GM13976 (cell line): ENCODE results near the gene NTRK2.

Experiments used
- DNase-seq: peaks from one replicate; pipeline ENCODE4 v3.0.0; 2012; ENCODE audit warnings: low spot score
- in situ Hi-C: fragments of 300-500 bp; cut with MboI; formaldehyde crosslinking; loops from one replicate; pipeline ENCODE4 v1.12.0; 2022; ENCODE audit warnings: low sequenced_read_pairs, mixed read lengths, inconsistent platforms; ENCODE audit not compliant: unreplicated experiment
- TF ChIP-seq, protein P1 (sequence below): IDR thresholded peaks from 2 replicates; pipeline ENCODE4 v1.5.1; 2012; ENCODE audit warnings: borderline replicate concordance, mild to moderate bottlenecking; ENCODE audit not compliant: insufficient read depth; ENCODE audit errors: extremely low read depth, missing control alignments, control extremely low read depth

Gene NTRK2

DNA sequence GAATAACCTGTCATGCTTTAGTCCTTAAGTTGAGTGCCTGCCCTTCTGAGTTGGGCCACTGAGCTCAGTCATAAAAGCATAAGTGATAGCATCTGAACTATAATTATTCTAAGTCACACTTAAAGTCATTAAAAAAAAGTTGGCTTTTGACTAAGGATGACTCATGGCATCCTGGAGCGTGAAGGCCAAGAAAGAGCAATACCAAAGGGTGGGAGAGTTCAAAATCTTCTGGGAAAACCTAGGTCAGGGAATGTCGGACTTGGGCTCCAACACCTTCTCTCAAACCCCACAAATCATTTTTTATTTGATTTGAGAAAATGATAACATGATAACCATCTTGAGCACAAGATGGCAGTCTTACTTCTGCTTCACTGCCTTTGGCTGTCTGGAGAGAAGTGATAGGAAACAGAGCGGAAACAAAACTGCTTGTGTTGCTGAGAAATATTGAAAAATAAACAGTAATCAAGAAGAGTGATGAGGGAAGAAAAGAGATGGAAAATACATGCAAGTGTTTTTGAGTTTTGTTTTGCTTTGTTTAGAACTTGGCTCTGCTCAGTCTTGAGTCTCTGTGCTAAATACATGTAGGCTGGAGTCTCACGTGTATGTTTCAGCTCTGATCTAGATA lies 16.9 kb upstream of the NTRK2 start:
- in situ Hi-C loops: no loop called here
- DNase-seq: no peak
- TF ChIP-seq, protein P1, sequence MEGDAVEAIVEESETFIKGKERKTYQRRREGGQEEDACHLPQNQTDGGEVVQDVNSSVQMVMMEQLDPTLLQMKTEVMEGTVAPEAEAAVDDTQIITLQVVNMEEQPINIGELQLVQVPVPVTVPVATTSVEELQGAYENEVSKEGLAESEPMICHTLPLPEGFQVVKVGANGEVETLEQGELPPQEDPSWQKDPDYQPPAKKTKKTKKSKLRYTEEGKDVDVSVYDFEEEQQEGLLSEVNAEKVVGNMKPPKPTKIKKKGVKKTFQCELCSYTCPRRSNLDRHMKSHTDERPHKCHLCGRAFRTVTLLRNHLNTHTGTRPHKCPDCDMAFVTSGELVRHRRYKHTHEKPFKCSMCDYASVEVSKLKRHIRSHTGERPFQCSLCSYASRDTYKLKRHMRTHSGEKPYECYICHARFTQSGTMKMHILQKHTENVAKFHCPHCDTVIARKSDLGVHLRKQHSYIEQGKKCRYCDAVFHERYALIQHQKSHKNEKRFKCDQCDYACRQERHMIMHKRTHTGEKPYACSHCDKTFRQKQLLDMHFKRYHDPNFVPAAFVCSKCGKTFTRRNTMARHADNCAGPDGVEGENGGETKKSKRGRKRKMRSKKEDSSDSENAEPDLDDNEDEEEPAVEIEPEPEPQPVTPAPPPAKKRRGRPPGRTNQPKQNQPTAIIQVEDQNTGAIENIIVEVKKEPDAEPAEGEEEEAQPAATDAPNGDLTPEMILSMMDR: no peak

DNA sequence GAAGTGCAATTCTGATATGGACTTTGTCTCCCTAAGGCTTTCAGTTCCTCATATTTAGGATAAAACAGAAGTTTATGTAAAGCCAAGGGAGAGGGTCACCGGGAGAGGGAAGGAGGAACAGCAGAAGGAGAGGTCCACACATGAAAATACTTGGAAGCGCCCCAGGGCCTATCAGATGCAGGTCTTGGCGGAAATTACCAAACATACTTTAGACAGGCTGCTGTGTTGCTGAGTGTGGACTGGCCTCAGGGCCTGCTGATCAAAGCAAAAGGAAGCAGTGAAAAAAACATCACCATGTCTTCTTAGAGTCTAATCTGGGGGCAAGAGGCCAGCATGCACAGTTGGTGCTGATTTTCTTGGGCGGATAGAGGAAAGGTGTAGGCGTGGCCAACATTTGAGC lies 14.1 kb upstream of the NTRK2 start:
- no peak for DNase-seq
- in situ Hi-C loops: no loop called here
- TF ChIP-seq, protein P1: no peak

DNA sequence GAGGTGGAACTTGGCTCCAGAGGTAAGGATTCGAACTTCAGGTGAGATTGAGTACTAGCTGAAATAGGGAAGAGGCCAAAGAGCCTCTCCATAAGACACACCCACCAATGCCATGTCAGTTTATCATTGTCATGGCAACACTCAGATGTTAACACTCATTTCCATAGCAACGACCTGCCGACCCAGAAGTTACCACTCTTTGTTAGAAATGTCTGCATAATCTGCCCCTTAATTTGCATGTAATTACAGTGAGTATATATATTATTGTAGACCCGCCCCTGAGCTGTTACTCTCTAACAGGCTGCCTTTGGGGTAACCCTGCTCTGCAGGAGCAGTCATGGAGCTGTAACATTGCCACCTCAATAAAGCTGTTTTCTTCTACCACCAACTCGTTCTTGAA lies 10.2 kb upstream of the NTRK2 start:
- in situ Hi-C loops: no loop called here
- TF ChIP-seq, protein P1: no peak
- no peak for DNase-seq

DNA sequence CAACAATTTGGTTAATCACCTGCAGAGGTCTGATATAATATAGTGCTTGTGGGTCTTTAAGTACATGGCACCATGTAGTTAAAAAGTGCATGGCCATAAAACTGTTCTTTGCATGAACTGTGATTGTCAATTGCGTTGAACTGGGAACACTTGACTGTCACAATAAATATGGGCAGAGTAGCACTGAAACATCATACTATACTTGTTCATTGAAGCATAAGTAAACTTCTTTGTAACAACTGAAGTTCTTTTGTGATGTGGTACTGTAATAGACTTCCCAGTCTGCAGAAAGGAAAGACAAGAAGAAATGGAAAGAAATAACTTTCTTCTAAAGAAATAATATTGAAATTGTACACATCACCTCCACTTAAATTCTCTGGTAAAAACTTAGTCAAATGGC lies 9.8 kb upstream of the NTRK2 start:
- in situ Hi-C loops: no loop called here
- TF ChIP-seq, protein P1: no peak
- DNase-seq: no peak

DNA sequence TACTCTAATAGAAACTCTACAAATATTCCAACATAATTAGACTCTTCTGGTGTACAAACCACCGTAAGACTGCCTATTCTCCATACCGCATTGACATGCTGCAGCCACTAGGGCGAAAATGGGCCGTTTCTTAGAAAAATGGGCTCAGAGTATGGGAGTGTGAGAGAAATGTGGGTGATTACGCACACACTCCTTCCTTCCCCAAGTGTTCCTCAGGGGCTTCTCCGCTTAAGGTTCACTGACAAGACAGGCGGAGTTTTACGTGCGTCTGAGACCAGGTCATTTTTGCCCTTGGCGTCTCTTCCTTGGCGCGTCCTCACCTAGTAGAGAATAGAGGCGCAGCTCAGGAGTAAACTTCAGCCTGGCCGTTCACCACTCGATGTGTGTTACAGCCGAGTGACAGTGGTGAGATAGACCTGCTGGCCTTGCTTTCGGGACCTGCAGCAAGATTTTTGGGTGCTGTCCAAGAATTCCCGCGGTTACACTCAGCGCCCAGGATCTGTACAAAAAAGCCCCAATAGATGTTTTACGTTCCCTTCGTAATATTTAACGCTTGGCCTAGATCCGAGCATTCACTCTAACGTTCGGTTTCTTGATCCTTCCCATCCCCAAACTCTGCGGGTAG lies 1.8 kb upstream of the NTRK2 start:
- in situ Hi-C loops: no loop called here
- TF ChIP-seq, protein P1: no peak
- peak; percentile 43 for DNase-seq

DNA sequence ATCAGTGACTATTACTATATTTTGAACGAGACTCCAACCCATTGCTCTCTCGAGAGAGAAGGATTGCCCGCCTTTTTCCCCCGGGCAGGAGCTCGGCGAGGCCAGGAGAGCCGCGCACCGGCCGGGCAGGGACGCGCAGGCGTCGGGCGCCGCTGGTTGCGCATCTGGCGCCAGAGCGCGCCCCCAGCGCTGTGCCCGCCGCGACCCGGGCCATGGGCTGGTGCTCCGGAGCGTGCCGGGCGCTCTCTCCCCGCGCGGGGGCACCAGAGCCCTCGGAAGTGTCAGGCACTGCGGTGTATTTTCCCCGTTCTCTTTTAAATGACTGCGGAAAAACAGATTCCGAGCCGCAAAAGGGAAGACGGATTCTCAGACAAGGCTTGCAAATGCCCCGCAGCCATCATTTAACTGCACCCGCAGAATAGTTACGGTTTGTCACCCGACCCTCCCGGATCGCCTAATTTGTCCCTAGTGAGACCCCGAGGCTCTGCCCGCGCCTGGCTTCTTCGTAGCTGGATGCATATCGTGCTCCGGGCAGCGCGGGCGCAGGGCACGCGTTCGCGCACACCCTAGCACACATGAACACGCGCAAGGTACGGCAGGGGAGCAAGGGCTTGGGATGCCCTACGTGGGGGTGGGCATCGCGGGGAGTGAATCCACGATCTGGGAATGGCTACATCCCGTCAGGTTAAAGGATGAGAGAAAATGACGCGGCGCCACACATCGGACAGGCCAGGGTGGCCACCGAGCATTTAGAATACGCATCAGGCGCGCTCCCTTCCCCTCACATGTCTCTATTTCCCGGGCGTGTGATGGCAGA lies 1.1 kb upstream of the NTRK2 start:
- in situ Hi-C loops: no loop called here
- TF ChIP-seq, protein P1: peak; percentile 31
- DNase-seq: peak; percentile 64
